ENCODE results near the gene CCR2. TPM values are rescaled to one million over a fixed set of nuclear protein-coding genes. Genes with fewer than 3 reads are reported as not detected.
A peak's percentile ranks its signal among the peaks of the same experiment; 100 is the strongest.

The CCR2 gene
- total and polyA plus RNA-seq, 4 donors, result 0.18 to 6.2 (median 2.8) TPM; not detected in 1

DNA sequence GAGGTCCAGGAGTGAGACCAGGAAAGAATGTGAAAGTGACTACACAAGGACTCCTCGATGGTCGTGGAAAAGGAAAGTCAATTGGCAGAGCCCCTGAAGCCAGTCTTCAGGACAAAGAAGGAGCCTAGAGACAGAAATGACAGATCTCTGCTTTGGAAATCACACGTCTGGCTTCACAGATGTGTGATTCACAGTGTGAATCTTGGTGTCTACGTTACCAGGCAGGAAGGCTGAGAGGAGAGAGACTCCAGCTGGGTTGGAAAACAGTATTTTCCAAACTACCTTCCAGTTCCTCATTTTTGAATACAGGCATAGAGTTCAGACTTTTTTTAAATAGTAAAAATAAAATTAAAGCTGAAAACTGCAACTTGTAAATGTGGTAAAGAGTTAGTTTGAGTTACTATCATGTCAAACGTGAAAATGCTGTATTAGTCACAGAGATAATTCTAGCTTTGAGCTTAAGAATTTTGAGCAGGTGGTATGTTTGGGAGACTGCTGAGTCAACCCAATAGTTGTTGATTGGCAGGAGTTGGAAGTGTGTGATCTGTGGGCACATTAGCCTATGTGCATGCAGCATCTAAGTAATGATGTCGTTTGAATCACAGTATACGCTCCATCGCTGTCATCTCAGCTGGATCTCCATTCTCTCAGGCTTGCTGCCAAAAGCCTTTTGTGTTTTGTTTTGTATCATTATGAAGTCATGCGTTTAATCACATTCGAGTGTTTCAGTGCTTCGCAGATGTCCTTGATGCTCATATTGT is 6.0 kb downstream of the CCR2 start:
- 56 to 57% methylated on average over 11 of the region's 11 CpGs for WGBS, 2 donors
- H3K9me3 ChIP-seq (ENCODE audit: control insufficient read depth, low read length), result no peaks in the 10 kb centered on the region
- ATAC-seq (ENCODE audit: low FRiP score) (no peak), DNase-seq (no peak)
- H3K4me3 ChIP-seq (ENCODE audit: low read length in 2 of 2), result no peak overlapping the region
- H3K36me3 ChIP-seq (ENCODE audit: control insufficient read depth in 1 of 2, insufficient read depth in 2 of 2, low read length in 1 of 2), result no peaks in the 10 kb centered on the region
- intact Hi-C loops (cut with DNase I), result no loop called here
- peaks cover 0 to 2% of the 10 kb centered on the region in 2 donors for H3K27me3 ChIP-seq (ENCODE audit: control insufficient read depth in 1 of 2, insufficient read depth in 2 of 2, low read length in 1 of 2)
- no peaks in the 10 kb centered on the region for H3K4me1 ChIP-seq (ENCODE audit: control insufficient read depth in 1 of 2, insufficient read depth in 2 of 2, low read length in 2 of 2)
- H3K27ac ChIP-seq (ENCODE audit: low read depth in 1 of 2, low read length in 2 of 2), result no peak overlapping the region

DNA sequence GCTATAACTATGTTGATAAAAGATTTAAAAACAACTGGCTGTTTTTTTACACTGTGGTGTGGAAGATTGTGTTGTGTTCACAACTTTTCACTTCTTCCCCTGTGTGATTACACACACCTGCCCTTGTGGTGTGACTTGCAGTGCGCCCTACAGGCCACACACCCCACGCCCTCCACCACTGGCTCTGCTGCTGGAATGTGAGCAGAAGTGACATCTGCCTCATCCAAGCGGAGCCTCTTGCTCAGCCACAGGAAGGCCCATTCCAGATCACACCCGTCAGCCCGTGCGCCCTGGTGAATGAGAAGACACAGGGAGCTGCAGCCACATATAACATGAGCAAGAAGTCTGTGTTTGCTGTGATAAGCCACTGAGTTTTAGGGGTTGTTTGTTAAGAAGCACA is 7.0 kb downstream of the CCR2 start:
- WGBS, 2 donors, result 67 to 78% methylated on average over 6 of the region's 6 CpGs

GRCh38 chr3:46361408-46362283 is 7.7 kb downstream of the CCR2 start:
- ATAC-seq (ENCODE audit: low FRiP score), result no peak
- 53 to 55% methylated on average over 8 of the region's 8 CpGs for WGBS, 2 donors

More for the DNA sequence above, 7.0 kb downstream of the CCR2 start:
- Histone ChIP-seq H3K4me1 (ENCODE audit: control insufficient read depth in 1 of 2, insufficient read depth in 2 of 2, low read length in 2 of 2) (no peaks in the 10 kb centered on the region), H3K9me3 (ENCODE audit: control insufficient read depth, low read length) (no peaks in the 10 kb centered on the region), H3K27me3 (ENCODE audit: control insufficient read depth in 1 of 2, insufficient read depth in 2 of 2, low read length in 1 of 2) (no peaks in the 10 kb centered on the region), H3K4me3 (ENCODE audit: low read length in 2 of 2) (no peak overlapping the region), H3K36me3 (ENCODE audit: control insufficient read depth in 1 of 2, insufficient read depth in 2 of 2, low read length in 1 of 2) (no peaks in the 10 kb centered on the region), H3K27ac (ENCODE audit: low read depth in 1 of 2, low read length in 2 of 2) (no peak overlapping the region)
- no peak for ATAC-seq (ENCODE audit: low FRiP score)
- DNase-seq, result no peak
- intact Hi-C loops (cut with DNase I), result no loop called here

DNA sequence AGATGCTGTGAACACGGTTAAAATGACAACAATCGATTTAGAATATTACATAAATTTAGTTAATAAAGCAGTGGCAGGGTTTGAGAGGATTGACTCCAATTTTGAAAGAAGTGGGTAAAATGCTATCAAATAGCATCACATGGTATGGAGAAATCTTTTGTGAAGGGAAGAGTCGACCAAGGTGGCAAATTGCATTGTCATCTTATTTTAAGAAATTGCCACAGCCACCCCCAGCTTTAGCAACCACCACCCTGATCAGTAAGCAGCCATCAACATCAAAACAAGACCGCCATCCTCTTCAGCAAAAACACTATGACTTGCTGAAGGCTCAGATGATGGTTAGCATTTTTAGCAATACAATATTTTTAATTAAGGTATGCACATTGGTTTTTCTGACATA is 11.1 kb downstream of the CCR2 start:
- Histone ChIP-seq H3K27ac (ENCODE audit: low read depth in 1 of 2, low read length in 2 of 2) (no peak overlapping the region), H3K36me3 (ENCODE audit: control insufficient read depth in 1 of 2, insufficient read depth in 2 of 2, low read length in 1 of 2) (no peaks in the 10 kb centered on the region), H3K4me1 (ENCODE audit: control insufficient read depth in 1 of 2, insufficient read depth in 2 of 2, low read length in 2 of 2) (no peaks in the 10 kb centered on the region), H3K27me3 (ENCODE audit: control insufficient read depth in 1 of 2, insufficient read depth in 2 of 2, low read length in 1 of 2) (no peaks in the 10 kb centered on the region), H3K9me3 (ENCODE audit: control insufficient read depth, low read length) (peaks cover 2% of the 10 kb centered on the region), H3K4me3 (ENCODE audit: low read length in 2 of 2) (no peak overlapping the region)
- no peak for ATAC-seq (ENCODE audit: low FRiP score)
- WGBS, 2 donors, result 79 to 84% methylated on average over 4 of the region's 4 CpGs
- DNase-seq, result no peak
- intact Hi-C loops (cut with DNase I), result no loop called here

More at GRCh38 chr3:46361408-46362283, 7.7 kb downstream of the CCR2 start:
- Histone ChIP-seq H3K36me3 (ENCODE audit: control insufficient read depth in 1 of 2, insufficient read depth in 2 of 2, low read length in 1 of 2) (no peaks in the 10 kb centered on the region), H3K27me3 (ENCODE audit: control insufficient read depth in 1 of 2, insufficient read depth in 2 of 2, low read length in 1 of 2) (no peaks in the 10 kb centered on the region), H3K9me3 (ENCODE audit: control insufficient read depth, low read length) (no peaks in the 10 kb centered on the region), H3K4me1 (ENCODE audit: control insufficient read depth in 1 of 2, insufficient read depth in 2 of 2, low read length in 2 of 2) (no peaks in the 10 kb centered on the region), H3K27ac (ENCODE audit: low read depth in 1 of 2, low read length in 2 of 2) (no peak overlapping the region), H3K4me3 (ENCODE audit: low read length in 2 of 2) (no peak overlapping the region)
- peak in 1 of 2 donors; percentile 66 for DNase-seq
- intact Hi-C loops (cut with DNase I), result no loop called here

DNA sequence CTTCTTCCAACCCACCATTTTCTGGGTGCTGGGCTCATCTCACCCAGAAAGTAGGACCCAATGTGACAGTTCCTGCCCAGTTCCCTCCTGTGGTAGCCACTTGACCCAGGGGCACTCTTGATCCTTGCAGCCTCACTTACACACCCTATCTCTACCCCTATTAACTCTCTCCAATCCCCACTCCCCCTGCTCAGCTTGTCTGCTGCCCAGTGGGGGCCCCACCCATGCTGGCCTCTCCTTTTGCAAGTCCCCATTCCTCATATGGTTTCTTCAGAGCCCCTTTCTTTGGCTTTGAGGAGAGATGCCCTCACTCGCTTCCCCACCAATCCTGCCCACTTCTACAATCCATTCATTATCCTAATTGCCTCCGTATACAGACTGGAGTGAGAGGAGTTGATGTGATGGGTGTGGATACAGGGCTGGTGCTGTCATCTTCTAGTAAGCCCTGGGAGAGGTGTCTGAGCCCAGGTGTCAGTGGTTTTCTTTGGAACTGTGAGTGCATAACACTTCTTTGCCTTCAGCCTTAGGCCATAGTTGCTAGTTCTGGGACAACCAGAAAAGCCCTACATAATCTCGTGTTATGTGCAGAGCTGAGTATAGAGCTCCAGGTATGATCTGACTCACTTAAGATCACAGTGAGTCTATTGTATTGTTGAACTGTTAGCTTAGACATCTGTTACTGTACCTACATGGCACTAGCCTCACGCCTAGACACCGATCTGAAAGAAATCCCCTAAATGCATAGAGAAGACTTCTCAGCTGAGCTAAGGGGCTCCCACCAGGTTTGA is 12.0 kb downstream of the CCR2 start:
- no peak overlapping the region for H3K4me3 ChIP-seq (ENCODE audit: low read length in 2 of 2)
- WGBS, 2 donors, result 88 to 89% methylated on average over 5 of the region's 5 CpGs
- peaks cover 2% of the 10 kb centered on the region for H3K9me3 ChIP-seq (ENCODE audit: control insufficient read depth, low read length)
- H3K27ac ChIP-seq (ENCODE audit: low read depth in 1 of 2, low read length in 2 of 2), result no peak overlapping the region
- intact Hi-C loops (cut with DNase I), result no loop called here
- DNase-seq (no peak), ATAC-seq (ENCODE audit: low FRiP score) (no peak)
- H3K4me1 ChIP-seq (ENCODE audit: control insufficient read depth in 1 of 2, insufficient read depth in 2 of 2, low read length in 2 of 2), result no peaks in the 10 kb centered on the region
- H3K27me3 ChIP-seq (ENCODE audit: control insufficient read depth in 1 of 2, insufficient read depth in 2 of 2, low read length in 1 of 2), result no peaks in the 10 kb centered on the region
- H3K36me3 ChIP-seq (ENCODE audit: control insufficient read depth in 1 of 2, insufficient read depth in 2 of 2, low read length in 1 of 2), result no peaks in the 10 kb centered on the region

GRCh38 chr3:46367811-46368210 is 13.9 kb downstream of the CCR2 start:
- no peaks in the 10 kb centered on the region for H3K4me1 ChIP-seq (ENCODE audit: control insufficient read depth in 1 of 2, insufficient read depth in 2 of 2, low read length in 2 of 2)
- no peaks in the 10 kb centered on the region for H3K36me3 ChIP-seq (ENCODE audit: control insufficient read depth in 1 of 2, insufficient read depth in 2 of 2, low read length in 1 of 2)
- no peak overlapping the region for H3K27ac ChIP-seq (ENCODE audit: low read depth in 1 of 2, low read length in 2 of 2)
- peaks cover 2% of the 10 kb centered on the region for H3K9me3 ChIP-seq (ENCODE audit: control insufficient read depth, low read length)
- DNase-seq, result no peak
- WGBS, 2 donors, result 72 to 75% methylated on average over 5 of the region's 5 CpGs
- ATAC-seq (ENCODE audit: low FRiP score), result no peak
- intact Hi-C loops (cut with DNase I), result no loop called here
- H3K4me3 ChIP-seq (ENCODE audit: low read length in 2 of 2), result no peak overlapping the region
- H3K27me3 ChIP-seq (ENCODE audit: control insufficient read depth in 1 of 2, insufficient read depth in 2 of 2, low read length in 1 of 2), result no peaks in the 10 kb centered on the region

GRCh38 chr3:46368569-46368968 is 14.7 kb downstream of the CCR2 start:
- Histone ChIP-seq H3K36me3 (ENCODE audit: control insufficient read depth in 1 of 2, insufficient read depth in 2 of 2, low read length in 1 of 2) (no peaks in the 10 kb centered on the region), H3K27me3 (ENCODE audit: control insufficient read depth in 1 of 2, insufficient read depth in 2 of 2, low read length in 1 of 2) (no peaks in the 10 kb centered on the region), H3K4me1 (ENCODE audit: control insufficient read depth in 1 of 2, insufficient read depth in 2 of 2, low read length in 2 of 2) (no peaks in the 10 kb centered on the region), H3K27ac (ENCODE audit: low read depth in 1 of 2, low read length in 2 of 2) (no peak overlapping the region), H3K4me3 (ENCODE audit: low read length in 2 of 2) (no peak overlapping the region), H3K9me3 (ENCODE audit: control insufficient read depth, low read length) (peaks cover 2% of the 10 kb centered on the region)
- ATAC-seq (ENCODE audit: low FRiP score) (no peak), DNase-seq (peak in 1 of 2 donors; percentile 88)
- intact Hi-C loops (cut with DNase I), result no loop called here
- 51 to 52% methylated on average over 7 of the region's 7 CpGs for WGBS, 2 donors

DNA sequence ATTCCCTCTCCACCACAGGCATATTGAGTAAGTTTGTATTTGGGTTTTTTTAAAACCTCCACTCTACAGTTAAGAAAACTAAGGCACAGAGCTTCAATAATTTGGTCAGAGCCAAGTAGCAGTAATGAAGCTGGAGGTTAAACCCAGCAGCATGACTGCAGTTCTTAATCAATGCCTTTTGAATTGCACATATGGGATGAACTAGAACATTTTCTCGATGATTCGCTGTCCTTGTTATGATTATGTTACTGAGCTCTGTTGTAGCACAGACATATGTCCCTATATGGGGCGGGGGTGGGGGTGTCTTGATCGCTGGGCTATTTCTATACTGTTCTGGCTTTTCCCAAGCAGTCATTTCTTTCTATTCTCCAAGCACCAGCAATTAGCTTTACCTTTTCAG is 15.2 kb downstream of the CCR2 start:
- 80 to 84% methylated on average over 4 of the region's 4 CpGs for WGBS, 2 donors
- Histone ChIP-seq H3K4me3 (ENCODE audit: low read length in 2 of 2) (no peak overlapping the region), H3K27me3 (ENCODE audit: control insufficient read depth in 1 of 2, insufficient read depth in 2 of 2, low read length in 1 of 2) (no peaks in the 10 kb centered on the region)

More for the DNA sequence above, 15.2 kb downstream of the CCR2 start:
- H3K9me3 ChIP-seq (ENCODE audit: control insufficient read depth, low read length), result peaks cover 2% of the 10 kb centered on the region
- ATAC-seq (ENCODE audit: low FRiP score) (no peak), DNase-seq (no peak)
- no peaks in the 10 kb centered on the region for H3K36me3 ChIP-seq (ENCODE audit: control insufficient read depth in 1 of 2, insufficient read depth in 2 of 2, low read length in 1 of 2)
- H3K4me1 ChIP-seq (ENCODE audit: control insufficient read depth in 1 of 2, insufficient read depth in 2 of 2, low read length in 2 of 2), result no peaks in the 10 kb centered on the region
- no peak overlapping the region for H3K27ac ChIP-seq (ENCODE audit: low read depth in 1 of 2, low read length in 2 of 2)
- intact Hi-C loops (cut with DNase I), result no loop called here

All from aorta (tissue), 5 donors.